Measurements from ENCODE around the gene HAP1.
A peak's percentile ranks its signal among the peaks of the same experiment; 100 is the strongest.

Gene HAP1

GRCh38 chr17:41734139-41734948, at the start of gene HAP1:
HAP1 (minus strand) TSS chr17:41734643; CDS start chr17:41734634, 9 bp downstream.
- Mint-ChIP-seq H3K9me3 (no peaks in the 10 kb centered on the region), H3K27me3 (ENCODE audit: low read depth, poor library complexity) (peaks cover 82% of the 10 kb centered on the region), H3K27ac (no peak within 1 kb of the TSS), H3K4me3 (peak within 1 kb of the TSS; percentile 89), H3K36me3 (ENCODE audit: low read depth) (no peaks in the 10 kb centered on the region), H3K4me1 (peaks cover 41% of the 10 kb centered on the region)
- TF ChIP-seq CTCF (IDR thresholded peaks at IDR 0.05), result no peak
- peak; percentile 78 for DNase-seq

- no peaks in the 10 kb centered on the region for H3K9me3 Mint-ChIP-seq
- H3K36me3 Mint-ChIP-seq (ENCODE audit: low read depth), result peaks cover 11% of the 10 kb centered on the region
- DNase-seq, result no peak
- TF ChIP-seq CTCF (IDR thresholded peaks at IDR 0.05), result no peak
- no peaks in the 10 kb centered on the region for H3K27me3 Mint-ChIP-seq (ENCODE audit: low read depth, poor library complexity)
- peak overlapping the region; percentile 55 for H3K4me3 Mint-ChIP-seq
- H3K4me1 Mint-ChIP-seq, result peaks cover 59% of the 10 kb centered on the region
- H3K27ac Mint-ChIP-seq, result peak overlapping the region; percentile 89
Measured at GRCh38 chr17:41782142-41782541, 47.7 kb upstream of the HAP1 start.

- Mint-ChIP-seq H3K27ac (peak overlapping the region; percentile 89), H3K9me3 (no peaks in the 10 kb centered on the region), H3K27me3 (ENCODE audit: low read depth, poor library complexity) (no peaks in the 10 kb centered on the region), H3K36me3 (ENCODE audit: low read depth) (peaks cover 11% of the 10 kb centered on the region), H3K4me1 (peaks cover 63% of the 10 kb centered on the region), H3K4me3 (peak overlapping the region; percentile 55)
- DNase-seq, result no peak
- TF ChIP-seq CTCF (IDR thresholded peaks at IDR 0.05), result no peak
Measured at GRCh38 chr17:41781404-41782110, 47.1 kb upstream of the HAP1 start.

GRCh38 chr17:41779954-41780353, 45.5 kb upstream of the HAP1 start:
- H3K27me3 Mint-ChIP-seq (ENCODE audit: low read depth, poor library complexity), result no peaks in the 10 kb centered on the region
- peaks cover 77% of the 10 kb centered on the region for H3K4me1 Mint-ChIP-seq
- TF ChIP-seq CTCF (IDR thresholded peaks at IDR 0.05), result no peak
- no peaks in the 10 kb centered on the region for H3K9me3 Mint-ChIP-seq
- DNase-seq, result no peak
- no peak overlapping the region for H3K4me3 Mint-ChIP-seq
- H3K27ac Mint-ChIP-seq, result no peak overlapping the region
- peaks cover 23% of the 10 kb centered on the region for H3K36me3 Mint-ChIP-seq (ENCODE audit: low read depth)

- DNase-seq, result no peak
- Mint-ChIP-seq H3K27me3 (ENCODE audit: low read depth, poor library complexity) (no peaks in the 10 kb centered on the region), H3K4me1 (peaks cover 81% of the 10 kb centered on the region), H3K4me3 (no peak overlapping the region), H3K36me3 (ENCODE audit: low read depth) (peaks cover 28% of the 10 kb centered on the region), H3K9me3 (no peaks in the 10 kb centered on the region), H3K27ac (peak overlapping the region; percentile 93)
- no peak for TF ChIP-seq CTCF (IDR thresholded peaks at IDR 0.05)
Measured at GRCh38 chr17:41777574-41778188, 43.2 kb upstream of the HAP1 start.
